Activated naive CD4-positive, alpha-beta T cell treated with Interleukin-2 at 50 U/mL for 16 hours (primary cell): ENCODE data around the gene SMIM36.
"Not testable (repeated sequence)": the region's sequence is repeated elsewhere in the genome, so short reads cannot be mapped to it uniquely, and the experiment has no call there.

Experiments
- DNase-seq: peaks from one replicate; pipeline ENCODE4 v3.0.0-alpha.2; 2020

The SMIM36 gene

DNA sequence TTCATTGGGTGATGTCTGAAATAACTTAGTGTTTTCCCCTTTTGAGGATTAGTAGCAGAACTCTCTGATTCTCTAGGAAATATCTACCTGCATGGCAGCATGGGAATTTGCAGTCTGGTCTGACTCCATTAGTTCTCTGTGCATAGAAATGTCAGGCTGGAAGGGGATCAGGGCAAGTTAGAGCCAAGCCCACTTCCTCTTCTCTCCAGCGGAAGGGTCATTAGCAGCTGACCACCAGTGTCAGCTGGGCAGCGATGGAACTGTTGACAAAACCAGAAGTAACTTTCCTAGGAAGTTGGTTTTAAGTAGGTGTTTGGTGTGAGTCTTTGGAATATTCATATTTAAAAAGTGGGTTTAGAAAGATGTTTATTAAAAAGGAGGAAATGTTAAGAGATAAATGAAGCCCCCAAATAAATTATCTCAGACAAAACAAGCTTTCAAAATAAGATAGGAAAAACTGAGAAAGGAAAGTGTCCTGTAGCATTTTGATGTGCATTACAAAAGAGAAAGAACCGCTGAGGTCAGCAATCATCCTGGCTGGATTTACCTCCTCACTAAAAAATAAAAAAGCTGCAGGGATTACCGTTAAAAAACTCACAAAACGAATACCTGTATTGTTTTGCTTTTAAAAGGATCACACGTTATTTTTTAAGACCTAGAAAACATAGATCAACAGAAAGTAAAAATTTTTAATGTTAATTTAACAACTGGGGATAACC lies 57.3 kb downstream of the SMIM36 start:
- no peak for DNase-seq

DNA sequence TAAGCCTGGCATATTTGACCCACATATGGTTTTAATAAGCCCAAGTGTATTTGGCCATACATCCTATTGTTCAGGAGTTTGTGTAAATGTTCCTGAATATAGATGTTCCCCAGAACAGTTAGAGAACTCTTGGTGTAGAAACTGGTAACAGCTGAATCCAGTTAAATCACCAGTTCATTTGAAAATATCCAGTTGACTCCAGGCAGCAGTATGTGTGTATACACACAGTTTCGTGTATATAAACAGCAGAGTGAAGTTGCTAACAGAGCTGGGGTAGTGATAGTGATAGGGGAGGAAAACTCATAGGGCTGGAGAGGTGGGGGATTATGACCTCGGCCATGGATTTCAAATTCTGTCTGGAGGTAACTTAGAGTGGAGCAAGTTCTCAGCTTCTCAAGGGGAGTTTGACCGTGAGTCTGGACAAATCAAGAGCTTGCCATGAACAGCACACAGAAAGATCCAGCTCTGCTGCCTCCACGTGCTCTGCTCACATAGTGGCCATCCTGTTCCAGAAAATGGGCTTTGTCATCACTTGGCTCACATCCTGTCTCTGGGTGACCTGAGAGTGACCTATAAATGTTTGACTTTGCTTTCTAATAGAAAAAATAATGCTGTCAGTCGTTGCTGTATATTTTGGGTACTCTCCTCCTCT lies 59.0 kb downstream of the SMIM36 start:
- no peak for DNase-seq

DNA sequence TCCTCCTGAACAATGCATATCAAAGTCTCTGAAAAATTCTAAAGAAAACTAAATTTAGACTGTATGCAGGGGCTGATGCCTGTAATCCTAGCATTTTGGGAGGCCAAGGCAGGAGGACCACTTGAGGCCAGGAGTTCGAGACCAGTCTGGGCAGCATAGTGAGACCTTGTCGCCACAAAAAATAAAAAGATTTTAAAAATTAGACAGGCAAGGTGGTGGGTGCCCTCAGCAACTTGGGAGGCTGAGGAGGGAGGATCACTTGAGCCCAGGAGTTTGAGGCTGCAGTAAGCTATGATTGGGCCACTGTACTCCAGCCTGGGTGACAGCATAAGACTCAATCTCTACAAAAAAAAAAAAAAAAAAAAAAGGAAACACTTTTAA lies 59.5 kb downstream of the SMIM36 start:
- DNase-seq = no peak

GRCh38 chr17:55451203-55451641 lies 60.0 kb downstream of the SMIM36 start:
- DNase-seq = no peak

- DNase-seq = no peak
These were observed 60.9 kb downstream of the SMIM36 start for GRCh38 chr17:55450232-55450825.

GRCh38 chr17:55448681-55449080 lies 62.6 kb downstream of the SMIM36 start:
- DNase-seq = no peak

DNA sequence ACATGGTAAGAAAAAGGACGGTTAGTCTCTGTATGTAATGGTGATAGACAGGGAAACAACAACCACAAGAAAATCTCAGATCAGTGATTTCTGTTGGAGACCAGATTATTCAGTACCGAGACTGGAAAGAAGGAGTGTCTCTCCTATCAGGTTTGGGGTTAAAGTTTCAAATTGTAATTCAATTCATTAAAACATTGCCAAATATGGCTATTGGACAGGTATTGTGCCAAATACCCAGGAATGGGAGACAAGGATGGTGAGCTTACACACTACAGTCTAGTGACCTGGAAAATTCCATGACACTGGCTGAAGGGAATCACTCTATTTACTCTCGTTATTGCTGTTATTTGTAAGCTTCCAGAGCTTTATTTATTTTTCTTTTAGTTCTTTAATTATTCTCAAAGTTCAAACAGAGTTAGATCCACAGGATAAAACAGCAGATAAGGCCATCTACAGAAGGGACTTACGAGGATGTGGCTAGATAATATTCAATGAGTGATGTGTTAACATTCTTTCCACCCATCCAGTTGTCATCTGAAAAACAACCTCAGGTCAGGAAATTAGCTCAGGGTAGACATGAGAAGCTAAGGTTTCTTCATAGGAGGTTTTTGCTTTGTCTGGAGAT lies 64.6 kb downstream of the SMIM36 start:
- DNase-seq = no peak

DNA sequence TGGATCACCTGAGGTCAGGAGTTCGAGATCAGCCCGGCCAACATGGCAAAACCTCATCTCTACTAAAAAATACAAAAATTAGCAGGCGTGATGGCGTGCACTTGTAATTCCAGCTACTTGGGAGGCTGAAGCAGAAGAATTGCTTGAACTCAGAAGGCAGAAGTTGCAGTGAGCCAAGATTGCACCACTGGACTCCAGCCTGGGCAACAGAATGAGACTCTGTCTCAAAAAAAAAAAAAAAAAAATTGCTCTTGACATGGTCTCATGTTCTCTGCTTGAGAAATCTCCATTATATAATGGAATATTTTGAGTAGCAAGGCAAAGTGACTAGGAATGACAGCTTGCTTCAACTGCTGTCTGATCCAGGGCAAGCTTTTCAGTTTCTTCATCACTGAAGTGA lies 65.2 kb downstream of the SMIM36 start:
- not testable (repeated sequence) for DNase-seq

DNA sequence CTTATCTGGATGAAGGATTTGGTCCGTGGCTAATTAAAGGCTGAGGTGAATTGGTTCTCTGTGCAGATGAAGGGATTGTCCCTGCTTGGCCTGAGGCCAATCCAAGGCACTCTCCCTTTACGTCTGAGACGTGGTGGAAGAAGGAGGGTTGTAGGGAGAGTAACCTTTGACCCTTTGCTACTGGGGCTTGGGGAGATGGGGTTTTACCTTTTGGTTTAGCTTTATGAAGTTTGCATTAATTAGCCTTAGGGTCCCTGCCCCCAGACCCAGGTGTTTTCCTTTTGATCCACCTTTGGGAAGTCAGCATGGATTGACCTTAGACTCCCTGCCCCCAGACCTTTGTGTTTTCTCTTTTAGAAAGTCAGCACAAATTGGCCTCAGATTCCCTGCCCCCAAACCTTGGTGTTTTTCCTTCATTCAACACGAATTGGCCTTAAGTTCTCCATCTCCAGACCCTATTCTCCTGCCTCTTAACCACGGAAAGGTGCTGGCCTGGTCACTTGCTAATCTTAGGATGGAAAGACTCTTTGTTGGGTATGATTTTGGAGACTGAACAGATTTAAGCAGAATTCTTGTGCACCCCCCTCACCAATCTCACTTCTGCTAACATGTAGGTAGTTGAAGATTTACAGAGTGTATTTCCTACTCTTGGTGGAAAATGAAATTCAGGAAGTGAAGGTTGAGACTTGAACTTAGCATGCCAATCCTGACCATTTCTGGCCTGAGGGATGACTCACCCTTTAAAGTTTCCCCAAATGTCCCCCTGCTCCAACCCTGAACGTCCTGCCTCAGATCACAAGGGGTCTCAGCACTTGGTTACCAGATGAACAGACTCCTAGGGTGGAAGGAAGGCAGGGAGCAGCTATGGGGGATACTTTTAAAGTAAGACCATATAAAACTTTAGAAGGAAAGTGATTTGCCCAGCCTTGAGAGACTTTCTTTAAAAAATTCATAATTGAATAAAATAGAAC lies 66.5 kb downstream of the SMIM36 start:
- DNase-seq = no peak

DNA sequence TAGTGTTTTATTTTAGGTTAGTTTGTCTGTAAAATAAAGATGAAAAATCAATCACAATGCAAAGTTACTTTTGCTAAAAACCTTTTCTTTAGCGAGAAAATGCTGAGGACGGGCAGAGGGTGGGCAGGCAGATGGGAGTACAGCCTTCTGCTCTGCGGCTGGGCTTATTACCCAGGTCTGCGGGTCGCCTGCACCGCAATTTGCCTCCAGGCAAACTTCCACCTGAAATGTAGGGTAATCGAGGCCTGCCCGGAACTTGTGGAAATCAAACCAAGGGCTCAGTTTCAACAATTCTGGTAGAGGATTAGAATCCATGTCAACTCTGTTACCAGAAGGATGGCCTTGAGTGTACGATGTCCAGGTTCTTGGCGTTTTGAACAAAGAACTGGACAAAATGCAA lies 67.3 kb downstream of the SMIM36 start:
- DNase-seq = no peak

DNA sequence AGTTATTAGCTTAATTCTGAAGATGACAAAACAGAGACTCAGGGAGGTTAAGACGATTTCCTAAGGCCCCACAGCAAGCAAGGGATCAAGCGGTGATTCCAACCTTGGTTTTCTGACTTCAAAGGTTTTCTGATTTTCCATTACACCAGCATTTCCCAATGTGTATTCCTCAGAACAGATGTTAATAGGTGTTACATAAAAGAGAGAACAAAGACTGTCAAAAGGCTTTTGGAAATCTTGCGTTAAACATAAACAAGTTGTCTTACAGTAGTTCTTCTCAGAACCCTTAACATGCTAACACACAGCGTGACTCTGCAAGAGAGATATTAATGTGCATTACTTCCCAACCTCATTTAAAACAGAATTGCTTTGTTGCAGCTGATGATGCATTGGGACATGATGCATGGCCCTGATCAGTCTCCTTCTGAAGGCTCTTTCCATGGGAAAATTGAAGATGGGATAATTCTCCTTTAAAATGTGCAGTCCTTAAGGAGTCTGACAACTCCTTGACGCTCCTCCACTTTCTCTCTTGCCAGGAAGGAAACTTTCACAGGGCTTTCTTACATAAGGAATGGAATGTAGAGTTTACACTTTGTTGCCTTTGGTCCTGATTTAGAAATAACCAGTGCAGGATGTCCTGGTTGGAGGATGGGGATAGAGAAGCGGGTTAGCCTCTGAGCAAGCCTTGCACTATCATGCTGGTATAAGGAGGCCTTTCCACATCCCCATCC lies 68.1 kb downstream of the SMIM36 start:
- no peak for DNase-seq

DNA sequence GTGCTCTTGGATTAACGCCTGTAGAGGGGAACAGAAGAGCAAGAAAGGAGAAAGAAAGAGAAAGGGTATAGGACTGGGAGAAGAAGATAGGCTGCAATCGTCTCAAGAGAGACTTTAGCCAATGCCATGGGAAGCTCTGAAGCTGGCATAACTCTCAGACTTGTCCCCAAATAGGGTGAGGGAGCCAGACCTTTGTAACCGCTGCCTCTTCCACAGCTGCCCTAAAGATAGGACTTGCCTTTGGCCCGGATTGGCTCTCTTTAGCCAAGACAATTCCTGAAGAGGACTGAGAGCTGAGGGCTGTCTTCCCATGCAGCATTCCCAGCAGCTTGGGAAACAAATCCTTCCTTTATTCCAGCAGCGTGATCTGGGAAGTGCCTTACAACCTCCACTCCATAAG lies 68.8 kb downstream of the SMIM36 start:
- no peak for DNase-seq

- DNase-seq = no peak
These were observed 69.7 kb downstream of the SMIM36 start for GRCh38 chr17:55441544-55441943.

DNA sequence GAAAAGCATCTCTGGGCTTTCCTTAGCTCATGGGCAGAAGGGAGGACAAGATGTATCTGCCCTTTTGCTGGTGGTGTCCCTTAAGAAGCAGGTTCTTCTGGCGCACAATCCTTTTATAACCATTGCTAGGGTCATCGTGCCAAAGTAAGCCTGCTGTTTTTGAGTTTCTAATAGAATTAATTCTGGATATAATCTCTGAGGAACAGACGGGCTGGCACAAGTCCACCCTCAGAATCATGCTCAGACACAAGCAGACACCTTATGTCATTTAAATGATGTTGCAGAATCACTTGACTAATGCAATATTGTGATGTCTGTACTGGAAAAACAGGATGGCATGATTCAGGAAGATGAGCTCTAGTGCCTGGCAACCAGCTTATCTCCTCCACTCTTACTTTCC lies 70.9 kb downstream of the SMIM36 start:
- DNase-seq = no peak

DNA sequence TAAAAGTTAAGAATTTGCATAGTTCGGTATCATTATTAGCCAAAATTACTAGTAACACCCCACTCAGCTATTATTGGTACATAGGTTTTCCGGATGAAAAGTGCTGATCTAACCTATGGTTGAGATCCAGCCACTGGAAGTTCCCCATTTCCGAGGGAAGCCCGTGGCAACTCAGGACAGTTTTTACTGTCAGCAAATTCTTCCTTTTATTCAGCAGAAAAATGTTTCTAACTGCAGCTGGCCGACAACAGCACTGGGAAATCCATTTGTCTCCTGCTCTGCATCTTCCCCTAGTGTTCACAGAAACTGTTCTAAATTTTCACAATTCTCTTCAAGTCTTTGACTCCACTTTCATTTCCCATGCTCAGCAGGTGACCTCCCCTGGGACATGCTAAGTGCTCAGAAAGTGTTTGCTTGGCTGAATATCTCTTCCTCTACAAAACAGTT lies 74.1 kb downstream of the SMIM36 start:
- DNase-seq = no peak

DNA sequence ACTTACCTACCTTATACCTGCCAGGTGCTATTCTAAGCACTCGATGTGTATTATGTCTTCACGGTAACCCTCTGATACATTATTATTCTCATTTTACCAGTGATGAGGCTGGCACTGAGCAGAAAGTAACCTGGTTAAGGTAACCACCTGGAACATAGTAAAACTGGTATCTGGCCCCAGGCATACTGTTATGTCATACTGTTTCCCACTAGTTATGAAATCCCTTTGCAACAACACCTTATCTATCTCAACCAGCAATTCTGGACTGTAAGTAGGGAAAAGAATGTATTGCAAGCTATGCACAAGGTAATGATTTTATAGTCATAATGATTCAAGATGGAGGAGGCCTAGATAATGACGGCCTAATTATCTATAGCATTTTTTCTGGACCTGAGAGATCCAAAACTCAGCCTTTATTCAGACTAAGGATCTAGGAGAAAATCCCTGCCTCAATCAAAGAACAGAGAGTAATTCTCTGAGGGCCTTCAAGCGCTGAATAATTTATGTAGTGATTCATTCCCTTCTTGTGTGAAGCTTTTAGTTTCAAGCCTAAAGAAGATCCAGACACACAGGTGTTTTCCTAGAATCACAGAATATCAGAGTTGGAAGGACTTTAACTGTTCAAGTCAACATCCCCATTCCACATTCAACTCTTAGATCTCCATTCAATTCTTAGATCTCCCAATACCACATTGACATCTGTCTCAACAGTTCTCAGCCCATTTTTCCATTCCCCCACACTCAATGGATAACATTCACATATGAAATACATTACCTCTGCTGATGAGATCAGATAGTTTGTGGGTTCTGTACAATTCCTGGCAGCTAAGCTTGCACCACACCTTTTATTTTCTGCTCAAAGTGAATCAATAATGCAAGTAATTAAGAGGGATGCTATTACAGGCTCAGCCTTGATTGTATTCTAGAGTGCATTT lies 74.8 kb downstream of the SMIM36 start:
- no peak for DNase-seq

DNA sequence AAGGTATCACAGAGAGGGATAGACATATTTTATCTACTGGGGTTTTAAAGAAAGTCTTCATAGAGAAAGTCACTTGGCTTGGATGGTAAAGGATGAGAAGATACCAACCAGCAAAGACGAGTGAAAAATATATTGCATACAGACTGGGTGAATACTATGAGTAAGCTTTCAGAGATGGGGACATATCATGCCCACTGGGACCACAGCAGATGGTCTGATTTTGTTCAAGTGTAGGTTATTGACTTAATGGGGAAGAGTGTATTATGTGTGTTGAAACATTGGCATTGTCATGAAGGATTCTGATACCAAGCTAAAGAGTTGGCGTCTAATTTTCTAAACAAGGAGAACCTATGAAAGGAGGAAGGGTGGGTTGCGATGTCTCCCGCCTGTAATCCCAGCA lies 75.8 kb downstream of the SMIM36 start:
- DNase-seq = no peak

DNA sequence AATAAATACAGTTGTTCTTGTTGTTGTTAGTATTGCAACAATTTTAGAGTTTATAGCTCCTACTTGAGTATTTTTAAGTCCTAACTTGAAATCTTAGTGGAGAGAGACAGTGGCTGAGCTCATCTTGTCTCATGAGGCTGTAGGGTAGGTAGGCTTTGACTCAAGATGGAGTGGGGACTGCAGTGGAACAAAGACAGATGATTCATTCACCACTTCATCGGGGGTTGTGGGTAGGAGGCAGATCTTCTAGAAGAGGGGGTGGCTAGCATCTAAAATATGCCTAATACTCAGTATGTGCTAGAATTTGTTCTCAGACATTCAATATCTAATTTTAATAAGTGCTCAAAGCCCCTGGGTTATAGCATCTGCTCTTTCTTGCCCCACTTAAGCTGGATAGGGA lies 76.5 kb downstream of the SMIM36 start:
- no peak for DNase-seq

DNA sequence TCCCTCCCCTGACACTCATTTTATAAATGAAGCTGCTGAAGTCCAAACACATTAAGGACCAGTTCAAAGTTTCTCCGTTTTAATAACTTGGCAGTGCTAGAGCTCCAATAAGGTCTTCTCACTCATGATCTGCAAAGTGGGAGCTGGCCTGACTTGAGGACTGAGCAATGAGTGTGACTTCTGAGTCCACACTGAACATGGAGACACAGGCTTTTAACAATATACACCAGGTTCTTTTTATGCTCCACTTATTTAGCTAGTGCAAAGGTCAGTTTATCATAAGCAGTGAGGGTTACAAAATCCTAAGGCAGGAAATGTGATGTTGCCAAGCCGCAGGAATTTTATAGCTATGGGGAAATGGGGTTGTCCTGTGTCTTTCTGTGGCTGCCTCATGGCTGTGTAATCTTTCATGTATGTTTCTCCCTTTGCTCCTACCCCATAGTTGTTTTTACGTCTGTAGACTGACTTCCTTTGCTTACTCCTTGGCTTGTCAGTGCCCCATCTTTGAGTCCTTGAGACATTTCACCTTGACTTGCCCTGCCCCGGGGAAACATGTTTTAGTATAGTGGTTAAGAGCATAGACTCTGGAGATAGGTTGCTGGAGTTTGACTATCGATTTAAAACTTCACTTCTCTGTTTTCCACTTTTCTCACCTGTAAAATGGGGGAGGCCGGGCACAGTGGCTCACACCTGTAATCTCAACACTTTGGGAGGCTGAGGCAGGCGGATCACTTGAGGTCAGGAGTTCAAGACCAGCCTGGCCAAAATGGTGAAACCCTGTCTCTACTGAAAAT lies 77.4 kb downstream of the SMIM36 start:
- DNase-seq = no peak
